Spleen (tissue), 7 donors: ENCODE data around the gene RPUSD1.

ENCODE experiments used
- POLR2A ChIP-seq, 3 donors: fragments of 450-650 bp; IDR thresholded peaks; one replicate each; pipeline ENCODE4 v1.5.1; 2017; ENCODE audit warnings: antibody characterized with exemption in 3 of 3, mild to moderate bottlenecking in 1 of 3
- POLR2AphosphoS5 ChIP-seq, 3 donors: sonication (generic); formaldehyde crosslinking; IDR thresholded peaks; one replicate each; pipeline ENCODE4 v1.5.1; 2017; ENCODE audit warnings: antibody characterized with exemption in 3 of 3
- TF ChIP-seq, protein P1 (sequence below), 11 experiments: fragments of 200-600 bp in 7 of 11; fragments of 450-650 bp in 4 of 11; sonication (generic) in 4 of 11; IDR thresholded peaks in 8 of 11; conservative IDR thresholded peaks in 3 of 11; 1 replicate in 7 of 11; 2 replicates in 4 of 11; pipeline versions ENCODE4 v1.4.0 to v1.8.0; 2016 to 2021; ENCODE audit warnings: antibody characterized with exemption in 11 of 11, inconsistent platforms in 4 of 11, mild to moderate bottlenecking in 1 of 11
- donor health status: DM: no; HTN: no; CAD: no; lungs with moderate emphysema.
- donor health status: DM: no; HTN: no; CAD: no.
- donor health status: DM: no; HTN: no; CAD: no.

DNA sequence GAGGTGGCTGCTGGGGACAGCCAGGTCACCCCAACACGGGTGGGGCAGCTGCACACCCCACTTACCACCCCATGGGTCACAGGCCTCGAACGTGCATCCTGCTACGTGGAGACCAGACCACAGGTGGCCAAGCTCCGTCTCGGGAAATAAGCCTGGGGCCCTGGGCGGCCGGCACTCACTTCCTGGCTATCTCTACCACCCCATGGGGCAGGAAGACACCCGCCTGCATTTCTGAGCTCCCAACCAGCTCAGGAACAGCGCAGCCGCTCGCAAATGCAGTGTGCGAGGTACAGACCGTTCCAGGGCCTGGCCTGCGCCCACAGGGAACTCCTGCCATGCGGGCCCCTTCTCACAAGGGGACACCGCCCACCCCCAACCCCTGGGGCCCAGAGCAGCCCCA lies 17.3 kb upstream of the RPUSD1 start:
- TF ChIP-seq POLR2A (IDR thresholded peaks at IDR 0.05) (no peak), POLR2AphosphoS5 (IDR thresholded peaks at IDR 0.05) (peak in 1 of 3 donors; percentile 9)
- TF ChIP-seq, protein P1, sequence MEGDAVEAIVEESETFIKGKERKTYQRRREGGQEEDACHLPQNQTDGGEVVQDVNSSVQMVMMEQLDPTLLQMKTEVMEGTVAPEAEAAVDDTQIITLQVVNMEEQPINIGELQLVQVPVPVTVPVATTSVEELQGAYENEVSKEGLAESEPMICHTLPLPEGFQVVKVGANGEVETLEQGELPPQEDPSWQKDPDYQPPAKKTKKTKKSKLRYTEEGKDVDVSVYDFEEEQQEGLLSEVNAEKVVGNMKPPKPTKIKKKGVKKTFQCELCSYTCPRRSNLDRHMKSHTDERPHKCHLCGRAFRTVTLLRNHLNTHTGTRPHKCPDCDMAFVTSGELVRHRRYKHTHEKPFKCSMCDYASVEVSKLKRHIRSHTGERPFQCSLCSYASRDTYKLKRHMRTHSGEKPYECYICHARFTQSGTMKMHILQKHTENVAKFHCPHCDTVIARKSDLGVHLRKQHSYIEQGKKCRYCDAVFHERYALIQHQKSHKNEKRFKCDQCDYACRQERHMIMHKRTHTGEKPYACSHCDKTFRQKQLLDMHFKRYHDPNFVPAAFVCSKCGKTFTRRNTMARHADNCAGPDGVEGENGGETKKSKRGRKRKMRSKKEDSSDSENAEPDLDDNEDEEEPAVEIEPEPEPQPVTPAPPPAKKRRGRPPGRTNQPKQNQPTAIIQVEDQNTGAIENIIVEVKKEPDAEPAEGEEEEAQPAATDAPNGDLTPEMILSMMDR (IDR thresholded peaks at IDR 0.05 in 8 of 11, conservative IDR thresholded peaks at IDR 0.05 in 3 of 11): no peak
